Nephron (organoid): ENCODE results near the gene RASL11B.

ENCODE experiments used
- H3K27ac Mint-ChIP-seq, 3 experiments: 2 replicates each; pipeline ENCODE4 v1.8.0; 2020; ENCODE audit warnings: mixed read lengths in 3 of 3, mild to moderate bottlenecking in 2 of 3, moderate library complexity in 1 of 3
- H3K27me3 Mint-ChIP-seq: 2 replicates; pipeline ENCODE4 v1.8.0; 2021; ENCODE audit warnings: low read depth, mild to moderate bottlenecking, moderate library complexity, mixed read lengths
- H3K36me3 Mint-ChIP-seq: 2 replicates; pipeline ENCODE4 v1.8.0; 2020; ENCODE audit warnings: low read depth, mixed read lengths
- H3K4me1 Mint-ChIP-seq: 2 replicates; pipeline ENCODE4 v1.8.0; 2020; ENCODE audit warnings: mixed read lengths
- H3K4me3 Mint-ChIP-seq, 3 experiments: 2 replicates each; pipeline ENCODE4 v1.8.0; 2020; ENCODE audit warnings: mild to moderate bottlenecking in 3 of 3, mixed read lengths in 3 of 3, moderate library complexity in 2 of 3
- H3K9me3 Mint-ChIP-seq: 2 replicates; pipeline ENCODE4 v1.8.0; 2020; ENCODE audit warnings: mixed read lengths
- TF ChIP-seq, protein P1 (sequence below), 3 experiments: fragments of 200-600 bp; sonication (generic); IDR thresholded peaks; one replicate each; pipeline ENCODE4 v1.5.0; 2021; ENCODE audit warnings: antibody characterized with exemption in 3 of 3; ENCODE audit not compliant: unreplicated experiment in 3 of 3

The RASL11B gene

DNA sequence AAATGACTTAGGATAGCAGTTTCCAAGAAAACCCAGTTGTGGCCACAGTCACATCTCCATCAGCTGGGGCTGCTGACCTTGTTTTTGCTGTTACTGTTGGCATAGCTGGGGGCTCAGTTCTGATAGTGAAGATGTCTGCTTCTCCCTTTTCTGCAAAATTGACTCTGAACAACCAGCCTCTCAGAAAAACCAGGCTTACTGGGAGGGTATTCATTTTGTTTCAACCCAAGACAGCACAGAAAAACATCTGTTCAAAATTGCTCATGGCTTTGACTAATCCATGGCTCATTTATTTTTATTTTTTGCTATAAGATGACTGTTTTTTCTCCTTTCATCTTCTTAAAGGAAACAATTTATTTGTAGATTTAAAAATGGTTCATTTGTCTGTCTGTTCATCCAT, 53.1 kb downstream of the RASL11B start:
- Mint-ChIP-seq H3K4me1 (peaks cover 28% of the 10 kb centered on the region), H3K4me3 (no peak overlapping the region), H3K36me3 (no peaks in the 10 kb centered on the region), H3K9me3 (no peaks in the 10 kb centered on the region), H3K27ac (peak overlapping the region in 2 of 3 experiments; percentile 73 to 77), H3K27me3 (peaks cover 3% of the 10 kb centered on the region)
- TF ChIP-seq, protein P1, sequence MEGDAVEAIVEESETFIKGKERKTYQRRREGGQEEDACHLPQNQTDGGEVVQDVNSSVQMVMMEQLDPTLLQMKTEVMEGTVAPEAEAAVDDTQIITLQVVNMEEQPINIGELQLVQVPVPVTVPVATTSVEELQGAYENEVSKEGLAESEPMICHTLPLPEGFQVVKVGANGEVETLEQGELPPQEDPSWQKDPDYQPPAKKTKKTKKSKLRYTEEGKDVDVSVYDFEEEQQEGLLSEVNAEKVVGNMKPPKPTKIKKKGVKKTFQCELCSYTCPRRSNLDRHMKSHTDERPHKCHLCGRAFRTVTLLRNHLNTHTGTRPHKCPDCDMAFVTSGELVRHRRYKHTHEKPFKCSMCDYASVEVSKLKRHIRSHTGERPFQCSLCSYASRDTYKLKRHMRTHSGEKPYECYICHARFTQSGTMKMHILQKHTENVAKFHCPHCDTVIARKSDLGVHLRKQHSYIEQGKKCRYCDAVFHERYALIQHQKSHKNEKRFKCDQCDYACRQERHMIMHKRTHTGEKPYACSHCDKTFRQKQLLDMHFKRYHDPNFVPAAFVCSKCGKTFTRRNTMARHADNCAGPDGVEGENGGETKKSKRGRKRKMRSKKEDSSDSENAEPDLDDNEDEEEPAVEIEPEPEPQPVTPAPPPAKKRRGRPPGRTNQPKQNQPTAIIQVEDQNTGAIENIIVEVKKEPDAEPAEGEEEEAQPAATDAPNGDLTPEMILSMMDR (IDR thresholded peaks at IDR 0.05; ENCODE audit: unreplicated experiment in 3 of 3) = no peak

DNA sequence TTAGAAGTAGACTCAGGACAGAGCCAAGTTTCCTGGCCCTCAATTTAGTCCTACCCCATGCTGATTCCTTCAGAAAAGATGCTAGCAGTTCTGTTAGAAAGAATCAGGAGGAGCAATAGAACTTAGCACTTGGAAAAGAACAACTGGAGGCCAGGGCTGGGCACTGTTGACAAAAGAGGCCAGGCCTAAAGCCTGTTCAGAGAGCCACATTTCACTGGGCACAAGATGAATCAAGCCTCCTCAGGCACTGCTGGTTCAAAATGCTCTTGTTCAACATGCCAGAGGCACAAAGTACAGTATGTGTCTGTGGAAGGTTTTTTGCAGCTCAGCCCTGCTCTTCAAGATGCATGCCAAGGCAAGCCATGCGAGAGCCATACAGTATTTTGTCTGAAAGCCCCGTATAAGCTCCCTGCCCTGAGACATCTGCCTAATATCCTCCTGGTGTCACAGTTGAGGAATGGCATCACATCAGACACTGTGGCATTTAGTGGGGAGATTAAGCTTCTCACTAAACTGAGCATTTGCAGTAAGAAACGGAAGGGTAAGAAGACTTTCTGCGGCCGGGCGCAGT, 53.7 kb downstream of the RASL11B start:
- H3K27me3 Mint-ChIP-seq = peaks cover 5% of the 10 kb centered on the region
- H3K27ac Mint-ChIP-seq = peak overlapping the region in 2 of 3 experiments; percentile 73 to 77
- H3K36me3 Mint-ChIP-seq = no peaks in the 10 kb centered on the region
- no peaks in the 10 kb centered on the region for H3K9me3 Mint-ChIP-seq
- TF ChIP-seq, protein P1 (IDR thresholded peaks at IDR 0.05; ENCODE audit: unreplicated experiment in 3 of 3) = no peak
- H3K4me3 Mint-ChIP-seq = no peak overlapping the region
- peaks cover 28% of the 10 kb centered on the region for H3K4me1 Mint-ChIP-seq
